WTC11 (cell line): ENCODE measurements around the gene APLN.

Experiments used
- AFF4 ChIP-seq: sonication (generic); formaldehyde crosslinking; IDR thresholded peaks from 2 replicates; pipeline ENCODE4 v1.8.1; 2023; ENCODE audit warnings: mild to moderate bottlenecking, missing genetic modification reagents, borderline replicate concordance
- CREB1 ChIP-seq: sonication (generic); formaldehyde crosslinking; IDR thresholded peaks from 2 replicates; pipeline ENCODE4 v1.8.0; 2023; ENCODE audit warnings: mild to moderate bottlenecking, missing genetic modification reagents
- NR3C1 ChIP-seq: sonication (generic); formaldehyde crosslinking; conservative IDR thresholded peaks from 2 replicates; pipeline ENCODE4 v1.8.1; 2023; ENCODE audit warnings: low read depth, mild to moderate bottlenecking, missing genetic modification reagents
- SP1 ChIP-seq: sonication (generic); formaldehyde crosslinking; conservative IDR thresholded peaks from 2 replicates; pipeline ENCODE4 v1.8.1; 2022; ENCODE audit warnings: missing genetic modification reagents
- USF2 ChIP-seq: sonication (generic); formaldehyde crosslinking; IDR thresholded peaks from 2 replicates; pipeline ENCODE4 v1.8.1; 2023; ENCODE audit warnings: mild to moderate bottlenecking, missing genetic modification reagents, moderate library complexity
- TF ChIP-seq, protein P1 (sequence below): fragments of 200-600 bp; IDR thresholded peaks from 2 replicates; pipeline ENCODE4 v1.8.0; 2022; ENCODE audit warnings: antibody characterized with exemption

DNA sequence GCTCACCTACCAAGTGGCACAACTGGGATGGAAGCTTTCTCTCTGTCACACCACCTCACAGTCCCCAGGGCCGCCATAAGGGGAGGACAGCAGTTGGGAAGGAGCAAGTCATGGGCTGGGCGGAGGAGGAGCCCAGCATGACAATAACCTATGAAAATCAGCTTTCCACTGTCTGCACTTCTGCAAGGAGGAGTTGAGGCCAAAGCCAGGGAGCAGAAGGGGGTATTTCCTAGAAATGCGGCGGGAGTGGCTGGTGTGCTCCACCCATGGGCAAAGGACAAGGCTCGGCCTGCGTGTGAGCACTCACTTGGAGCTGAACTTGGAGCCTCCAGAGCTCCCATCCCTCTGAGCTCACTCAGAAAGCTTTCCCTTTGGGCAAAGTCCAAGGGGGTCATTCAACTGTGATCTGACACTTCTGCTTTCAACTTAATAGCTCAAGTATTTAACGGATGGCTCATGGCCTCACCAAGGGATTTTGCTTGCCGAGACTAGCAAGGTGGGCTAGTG, 18.5 kb downstream of the APLN start:
- TF ChIP-seq, protein P1, sequence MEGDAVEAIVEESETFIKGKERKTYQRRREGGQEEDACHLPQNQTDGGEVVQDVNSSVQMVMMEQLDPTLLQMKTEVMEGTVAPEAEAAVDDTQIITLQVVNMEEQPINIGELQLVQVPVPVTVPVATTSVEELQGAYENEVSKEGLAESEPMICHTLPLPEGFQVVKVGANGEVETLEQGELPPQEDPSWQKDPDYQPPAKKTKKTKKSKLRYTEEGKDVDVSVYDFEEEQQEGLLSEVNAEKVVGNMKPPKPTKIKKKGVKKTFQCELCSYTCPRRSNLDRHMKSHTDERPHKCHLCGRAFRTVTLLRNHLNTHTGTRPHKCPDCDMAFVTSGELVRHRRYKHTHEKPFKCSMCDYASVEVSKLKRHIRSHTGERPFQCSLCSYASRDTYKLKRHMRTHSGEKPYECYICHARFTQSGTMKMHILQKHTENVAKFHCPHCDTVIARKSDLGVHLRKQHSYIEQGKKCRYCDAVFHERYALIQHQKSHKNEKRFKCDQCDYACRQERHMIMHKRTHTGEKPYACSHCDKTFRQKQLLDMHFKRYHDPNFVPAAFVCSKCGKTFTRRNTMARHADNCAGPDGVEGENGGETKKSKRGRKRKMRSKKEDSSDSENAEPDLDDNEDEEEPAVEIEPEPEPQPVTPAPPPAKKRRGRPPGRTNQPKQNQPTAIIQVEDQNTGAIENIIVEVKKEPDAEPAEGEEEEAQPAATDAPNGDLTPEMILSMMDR, result no peak
- TF ChIP-seq NR3C1 (no peak), USF2 (no peak), SP1 (no peak), CREB1 (no peak), AFF4 (CRISPR knock-in tag) (no peak)
